Measurements from ENCODE around the gene SERBP1. TPM values are rescaled to one million over a fixed set of nuclear protein-coding genes. Genes with fewer than 3 reads are reported as not detected.

Gene SERBP1
- total and polyA plus RNA-seq, 7 donors, result 189 to 299 (median 226) TPM

DNA sequence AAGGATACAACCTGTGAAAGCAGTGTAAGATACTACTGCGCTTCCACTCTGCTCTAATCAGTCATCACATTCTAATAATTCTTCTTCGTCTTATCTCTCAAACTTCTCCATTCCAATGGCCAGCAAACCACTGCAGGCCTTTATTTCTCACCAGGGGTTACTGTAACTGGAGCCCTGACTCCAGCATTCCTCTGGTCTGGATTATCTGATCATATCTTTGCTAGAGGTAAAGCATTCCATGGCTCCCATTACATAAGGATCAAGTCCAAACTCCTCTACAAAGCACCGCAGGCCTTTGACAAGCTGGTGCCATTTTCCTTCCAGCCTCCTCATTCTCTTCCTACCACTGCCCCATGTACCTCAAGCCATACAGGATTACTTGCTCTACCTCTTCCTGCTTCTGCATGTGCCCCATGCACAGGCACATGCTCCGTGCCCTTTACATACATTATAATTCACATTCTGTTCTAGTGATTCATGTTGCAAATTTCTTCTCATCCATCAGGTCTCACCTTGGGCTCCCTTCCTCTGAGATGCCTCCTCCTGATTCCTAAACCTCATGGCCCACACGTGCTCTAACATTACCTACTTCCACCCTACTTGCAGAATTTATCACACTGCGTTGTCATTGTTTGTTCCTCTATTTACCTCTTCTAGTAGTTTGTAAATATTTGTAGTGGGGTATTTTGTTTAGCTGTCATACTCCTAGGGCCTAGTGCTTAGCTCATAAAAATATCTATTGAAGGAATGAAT lies 9.3 kb upstream of the SERBP1 start:
- Histone ChIP-seq H3K9me3 (no peaks in the 10 kb centered on the region), H3K4me3 (no peak overlapping the region), H3K27me3 (ENCODE audit: insufficient read depth in 3 of 3, low read length in 2 of 3) (no peaks in the 10 kb centered on the region), H3K36me3 (ENCODE audit: insufficient read depth in 1 of 2, low read depth in 1 of 2) (no peaks in the 10 kb centered on the region), H3K4me1 (peaks cover 24% of the 10 kb centered on the region), H3K27ac (no peak overlapping the region)
- ATAC-seq (no peak), DNase-seq (no peak)
- WGBS, 3 donors, result 71 to 76% (median 72%) methylated on average over 6 of the region's 6 CpGs
- TF ChIP-seq, protein P1, sequence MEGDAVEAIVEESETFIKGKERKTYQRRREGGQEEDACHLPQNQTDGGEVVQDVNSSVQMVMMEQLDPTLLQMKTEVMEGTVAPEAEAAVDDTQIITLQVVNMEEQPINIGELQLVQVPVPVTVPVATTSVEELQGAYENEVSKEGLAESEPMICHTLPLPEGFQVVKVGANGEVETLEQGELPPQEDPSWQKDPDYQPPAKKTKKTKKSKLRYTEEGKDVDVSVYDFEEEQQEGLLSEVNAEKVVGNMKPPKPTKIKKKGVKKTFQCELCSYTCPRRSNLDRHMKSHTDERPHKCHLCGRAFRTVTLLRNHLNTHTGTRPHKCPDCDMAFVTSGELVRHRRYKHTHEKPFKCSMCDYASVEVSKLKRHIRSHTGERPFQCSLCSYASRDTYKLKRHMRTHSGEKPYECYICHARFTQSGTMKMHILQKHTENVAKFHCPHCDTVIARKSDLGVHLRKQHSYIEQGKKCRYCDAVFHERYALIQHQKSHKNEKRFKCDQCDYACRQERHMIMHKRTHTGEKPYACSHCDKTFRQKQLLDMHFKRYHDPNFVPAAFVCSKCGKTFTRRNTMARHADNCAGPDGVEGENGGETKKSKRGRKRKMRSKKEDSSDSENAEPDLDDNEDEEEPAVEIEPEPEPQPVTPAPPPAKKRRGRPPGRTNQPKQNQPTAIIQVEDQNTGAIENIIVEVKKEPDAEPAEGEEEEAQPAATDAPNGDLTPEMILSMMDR (IDR thresholded peaks at IDR 0.05), result no peak
- intact Hi-C loops (cut with DNase I), result no loop called here

DNA sequence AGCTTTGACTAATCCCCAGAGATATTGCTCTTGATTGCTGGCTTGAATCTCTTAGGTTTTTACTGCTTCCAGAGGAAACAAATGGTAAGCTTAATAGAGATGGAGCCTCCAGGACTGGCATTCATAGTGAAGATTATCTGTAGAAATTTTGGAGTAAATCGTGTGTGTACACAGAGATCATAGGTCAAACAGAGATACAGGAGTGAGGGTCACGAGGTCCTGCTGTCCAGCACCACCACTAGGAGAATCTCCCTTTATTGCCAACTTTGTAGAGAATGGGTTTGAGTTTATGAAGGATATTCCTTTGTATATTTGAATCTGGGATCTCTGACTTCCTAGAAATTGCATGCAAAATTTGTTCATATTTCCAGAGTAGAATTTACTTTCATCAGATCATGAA lies 7.8 kb upstream of the SERBP1 start:
- intact Hi-C loops (cut with DNase I), result no loop called here
- H3K27ac ChIP-seq, result no peak overlapping the region
- no peaks in the 10 kb centered on the region for H3K36me3 ChIP-seq (ENCODE audit: insufficient read depth in 1 of 2, low read depth in 1 of 2)
- ATAC-seq (no peak), DNase-seq (no peak)
- H3K4me3 ChIP-seq, result no peak overlapping the region
- 72 to 84% (median 80%) methylated on average over 2 of the region's 2 CpGs for WGBS, 3 donors
- H3K9me3 ChIP-seq, result no peaks in the 10 kb centered on the region
- H3K4me1 ChIP-seq, result peaks cover 37% of the 10 kb centered on the region
- H3K27me3 ChIP-seq (ENCODE audit: insufficient read depth in 3 of 3, low read length in 2 of 3), result no peaks in the 10 kb centered on the region
- TF ChIP-seq, protein P1 (IDR thresholded peaks at IDR 0.05), result no peak

DNA sequence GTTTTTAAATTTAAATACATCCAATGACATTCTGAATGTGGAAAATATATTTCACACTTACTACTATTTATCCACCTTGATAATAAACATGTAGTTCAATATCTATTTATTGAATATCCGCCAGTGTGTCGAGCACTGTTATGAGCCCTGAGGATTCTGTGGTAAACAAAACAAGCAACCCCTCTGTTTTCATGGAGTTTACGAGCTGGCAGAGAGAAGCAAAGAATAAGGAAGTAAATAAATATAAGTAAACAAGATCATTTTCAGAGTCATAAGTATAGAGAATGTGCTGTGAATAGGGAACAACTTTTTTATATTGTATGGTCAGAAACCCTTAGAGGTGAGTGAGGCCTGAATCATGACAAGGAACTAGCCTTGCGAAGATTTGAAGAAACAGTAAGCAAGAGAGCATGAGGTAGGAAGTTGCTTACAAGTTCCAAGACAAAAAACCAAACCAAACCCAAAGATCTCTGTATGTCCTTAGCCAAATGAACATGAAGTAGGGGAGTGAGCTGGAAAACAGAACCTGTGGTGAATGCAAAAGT lies 6.4 kb upstream of the SERBP1 start:
- Histone ChIP-seq H3K4me1 (peaks cover 48% of the 10 kb centered on the region), H3K27me3 (ENCODE audit: insufficient read depth in 3 of 3, low read length in 2 of 3) (no peaks in the 10 kb centered on the region), H3K4me3 (no peak overlapping the region), H3K9me3 (no peaks in the 10 kb centered on the region), H3K27ac (no peak overlapping the region), H3K36me3 (ENCODE audit: insufficient read depth in 1 of 2, low read depth in 1 of 2) (no peaks in the 10 kb centered on the region)
- TF ChIP-seq, protein P1 (IDR thresholded peaks at IDR 0.05), result no peak
- 93 to 96% (median 95%) methylated on average over 4 of the region's 4 CpGs for WGBS, 3 donors
- DNase-seq (no peak), ATAC-seq (no peak)
- intact Hi-C loops (cut with DNase I), result no loop called here

DNA sequence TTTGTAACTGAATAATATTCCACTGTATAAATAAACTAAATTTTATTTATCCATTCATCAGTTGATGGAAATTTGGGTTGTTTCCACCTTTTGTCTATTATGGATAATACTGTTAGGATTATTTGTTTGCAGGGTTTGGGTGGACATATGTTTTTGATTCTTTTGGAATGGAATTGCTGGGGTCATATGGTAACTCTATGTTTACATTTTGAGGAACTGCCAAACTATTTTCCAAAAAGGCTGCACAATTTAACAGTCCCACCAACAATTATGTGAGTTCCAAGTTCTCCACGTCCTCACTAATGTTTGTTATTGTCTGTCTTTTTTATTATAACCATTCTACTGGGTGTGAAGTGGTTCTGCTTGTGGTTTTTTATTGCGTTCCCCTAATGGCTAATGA lies 4.3 kb upstream of the SERBP1 start:
- intact Hi-C loops (cut with DNase I), result loop anchor here in 1 of 2 donors (2.0 kb wide), 1 partner anchor 24 kb away; no protein-coding TSS in a partner anchor
- H3K4me3 ChIP-seq, result no peak overlapping the region
- DNase-seq (no peak), ATAC-seq (no peak)
- peaks cover 37% of the 10 kb centered on the region for H3K4me1 ChIP-seq
- no peaks in the 10 kb centered on the region for H3K36me3 ChIP-seq (ENCODE audit: insufficient read depth in 1 of 2, low read depth in 1 of 2)
- no peaks in the 10 kb centered on the region for H3K27me3 ChIP-seq (ENCODE audit: insufficient read depth in 3 of 3, low read length in 2 of 3)
- H3K27ac ChIP-seq, result peak overlapping the region; percentile 91
- 52 to 72% (median 65%) methylated on average over 2 of the region's 2 CpGs for WGBS, 3 donors
- TF ChIP-seq, protein P1 (IDR thresholded peaks at IDR 0.05), result no peak
- no peaks in the 10 kb centered on the region for H3K9me3 ChIP-seq
